Activated naive CD8-positive, alpha-beta T cell treated with anti-CD3 and anti-CD28 coated beads, Interleukin-2, amount 50 U/mL, for 24 hours (primary cell): ENCODE data around the gene C2orf66.

ENCODE experiments used
- ATAC-seq: fragments of 150-1000 bp; cut with Tn5 transposase; one replicate; pipeline ENCODE4 v1.10.0; 2021
- DNase-seq: peaks from one replicate; pipeline ENCODE4 v3.0.0; 2021
- H3K27ac Mint-ChIP-seq: one replicate; pipeline ENCODE4 v1.8.0; 2021; ENCODE audit warnings: mild to moderate bottlenecking, mixed read lengths
- H3K27me3 Mint-ChIP-seq: one replicate; pipeline ENCODE4 v1.8.0; 2021; ENCODE audit warnings: mixed read lengths
- H3K36me3 Mint-ChIP-seq: one replicate; pipeline ENCODE4 v1.8.0; 2021; ENCODE audit warnings: low read depth, mixed read lengths
- H3K4me1 Mint-ChIP-seq: one replicate; pipeline ENCODE4 v1.8.0; 2021; ENCODE audit warnings: mixed read lengths
- H3K4me3 Mint-ChIP-seq: one replicate; pipeline ENCODE4 v1.8.0; 2021; ENCODE audit warnings: mild to moderate bottlenecking, moderate library complexity, mixed read lengths
- H3K9me3 Mint-ChIP-seq: one replicate; pipeline ENCODE4 v1.8.0; 2021; ENCODE audit warnings: mixed read lengths

C2orf66 gene

GRCh38 chr2:196809260-196809659 is at the start of gene C2orf66:
TSS of gene C2orf66 (minus strand) at chr2:196809355. CDS start at chr2:196809336, 19 bp downstream.
- no peak for ATAC-seq
- peaks cover 26% of the 10 kb centered on the region for H3K27me3 Mint-ChIP-seq

DNA sequence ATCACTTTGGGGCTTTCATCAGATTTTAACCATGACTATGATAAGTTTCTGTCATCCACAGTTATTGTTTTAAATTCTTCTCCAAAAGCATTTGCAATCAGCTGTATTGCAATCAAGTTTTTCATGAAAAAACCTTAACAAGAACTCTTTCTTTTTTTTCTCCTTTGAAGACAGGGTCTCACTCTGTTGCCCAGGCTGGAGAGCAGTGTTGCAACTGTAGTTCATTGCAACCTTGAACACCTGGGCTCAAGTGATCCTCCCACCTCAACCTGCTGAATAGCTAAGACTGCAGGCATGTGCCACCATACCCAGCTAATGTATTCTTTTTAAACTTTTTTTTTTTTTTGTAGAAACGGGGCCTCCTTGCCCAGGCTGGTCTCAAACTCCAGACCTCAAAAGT is 45.5 kb upstream of the C2orf66 start:
- Mint-ChIP-seq H3K27me3 (no peaks in the 10 kb centered on the region), H3K36me3 (peaks cover 25% of the 10 kb centered on the region), H3K9me3 (peaks cover 11% of the 10 kb centered on the region), H3K4me1 (no peaks in the 10 kb centered on the region), H3K27ac (no peak overlapping the region), H3K4me3 (no peak overlapping the region)
- ATAC-seq (no peak), DNase-seq (no peak)

More at GRCh38 chr2:196809260-196809659, at the start of gene C2orf66:
- peaks cover 3% of the 10 kb centered on the region for H3K9me3 Mint-ChIP-seq
- no peak within 1 kb of the TSS for H3K4me3 Mint-ChIP-seq
- H3K27ac Mint-ChIP-seq: no peak within 1 kb of the TSS
- H3K36me3 Mint-ChIP-seq: no peaks in the 10 kb centered on the region
- no peaks in the 10 kb centered on the region for H3K4me1 Mint-ChIP-seq
- DNase-seq: no peak

GRCh38 chr2:196853301-196854087 is 44.3 kb upstream of the C2orf66 start:
- Mint-ChIP-seq H3K36me3 (peaks cover 15% of the 10 kb centered on the region), H3K27ac (no peak overlapping the region), H3K27me3 (no peaks in the 10 kb centered on the region), H3K9me3 (peaks cover 3% of the 10 kb centered on the region), H3K4me1 (no peaks in the 10 kb centered on the region), H3K4me3 (no peak overlapping the region)
- DNase-seq (no peak), ATAC-seq (no peak)

DNA sequence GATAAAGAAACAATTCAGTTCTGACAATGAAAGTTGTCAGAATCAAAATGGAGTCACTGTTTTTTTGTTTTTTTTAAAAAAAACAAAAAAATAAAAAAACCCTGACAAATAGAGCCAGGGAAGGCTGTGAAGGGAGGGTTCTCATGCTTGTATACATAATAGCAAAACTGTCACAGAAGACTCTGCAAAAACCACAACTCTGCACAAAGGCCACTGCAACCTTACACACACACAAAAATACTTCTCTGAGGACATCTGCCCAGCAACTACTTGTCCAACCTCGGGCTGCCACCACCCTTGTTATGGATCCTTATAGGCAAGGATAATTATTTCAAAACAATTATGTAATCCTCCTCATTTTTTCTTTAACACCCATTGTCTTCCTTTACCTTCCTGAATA is 41.9 kb upstream of the C2orf66 start:
- no peak for ATAC-seq
- H3K36me3 Mint-ChIP-seq: peaks cover 15% of the 10 kb centered on the region
- H3K9me3 Mint-ChIP-seq: no peaks in the 10 kb centered on the region
- H3K27me3 Mint-ChIP-seq: no peaks in the 10 kb centered on the region
- no peaks in the 10 kb centered on the region for H3K4me1 Mint-ChIP-seq
- H3K27ac Mint-ChIP-seq: no peak overlapping the region
- H3K4me3 Mint-ChIP-seq: no peak overlapping the region
- no peak for DNase-seq

GRCh38 chr2:196849895-196850294 is 40.7 kb upstream of the C2orf66 start:
- DNase-seq (no peak), ATAC-seq (no peak)
- Mint-ChIP-seq H3K9me3 (no peaks in the 10 kb centered on the region), H3K4me1 (no peaks in the 10 kb centered on the region), H3K27ac (no peak overlapping the region), H3K27me3 (no peaks in the 10 kb centered on the region), H3K36me3 (peaks cover 15% of the 10 kb centered on the region), H3K4me3 (no peak overlapping the region)

GRCh38 chr2:196846295-196846694 is 37.1 kb upstream of the C2orf66 start:
- ATAC-seq (no peak), DNase-seq (no peak)
- Mint-ChIP-seq H3K27ac (no peak overlapping the region), H3K9me3 (no peaks in the 10 kb centered on the region), H3K36me3 (peaks cover 19% of the 10 kb centered on the region), H3K4me3 (no peak overlapping the region), H3K4me1 (no peaks in the 10 kb centered on the region), H3K27me3 (no peaks in the 10 kb centered on the region)

GRCh38 chr2:196845371-196845770 is 36.2 kb upstream of the C2orf66 start:
- Mint-ChIP-seq H3K27ac (no peak overlapping the region), H3K36me3 (peaks cover 24% of the 10 kb centered on the region), H3K4me1 (no peaks in the 10 kb centered on the region), H3K27me3 (no peaks in the 10 kb centered on the region), H3K4me3 (no peak overlapping the region), H3K9me3 (no peaks in the 10 kb centered on the region)
- ATAC-seq (no peak), DNase-seq (no peak)

DNA sequence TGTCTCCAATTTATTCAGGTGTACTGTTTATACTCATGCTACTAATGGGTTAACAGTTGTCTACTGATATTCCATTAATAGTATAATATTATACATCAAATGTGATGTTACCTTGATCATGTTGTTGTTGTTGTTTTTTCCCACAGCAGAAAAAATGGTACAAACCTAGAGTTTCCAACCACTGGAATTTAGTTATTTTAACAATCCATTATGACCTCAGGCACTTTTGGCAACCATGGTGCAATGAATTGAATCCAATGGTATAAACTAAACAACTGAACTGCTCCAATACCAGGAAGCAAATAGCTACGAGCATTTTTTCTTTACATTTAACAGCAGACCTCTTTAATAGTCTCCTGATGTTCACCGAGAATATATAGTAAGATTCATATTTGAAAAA is 31.0 kb upstream of the C2orf66 start:
- Mint-ChIP-seq H3K36me3 (peaks cover 19% of the 10 kb centered on the region), H3K9me3 (no peaks in the 10 kb centered on the region), H3K27me3 (no peaks in the 10 kb centered on the region), H3K27ac (no peak overlapping the region), H3K4me1 (no peaks in the 10 kb centered on the region), H3K4me3 (no peak overlapping the region)
- ATAC-seq (no peak), DNase-seq (no peak)

DNA sequence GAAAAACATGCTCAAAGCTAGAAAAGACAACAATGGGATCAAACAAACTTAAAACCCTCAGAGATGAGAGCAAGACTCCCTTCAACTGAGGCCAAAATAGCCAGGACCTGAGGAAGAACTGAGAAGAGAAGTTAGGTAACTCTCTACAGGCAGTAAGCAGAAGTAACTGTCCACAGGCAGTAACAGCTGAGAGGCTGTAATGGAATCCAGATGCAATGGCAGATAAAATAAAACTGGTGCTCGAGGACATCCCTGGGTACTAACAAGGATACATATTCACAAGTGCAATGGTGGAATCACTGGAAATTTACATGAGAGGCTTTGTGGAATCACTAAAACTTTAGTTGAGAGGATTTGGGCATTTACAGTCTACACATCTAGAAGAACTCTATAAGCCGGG is 30.4 kb upstream of the C2orf66 start:
- no peak for ATAC-seq
- H3K27ac Mint-ChIP-seq: no peak overlapping the region
- no peak overlapping the region for H3K4me3 Mint-ChIP-seq
- no peak for DNase-seq
- H3K4me1 Mint-ChIP-seq: no peaks in the 10 kb centered on the region
- peaks cover 19% of the 10 kb centered on the region for H3K36me3 Mint-ChIP-seq
- H3K9me3 Mint-ChIP-seq: no peaks in the 10 kb centered on the region
- H3K27me3 Mint-ChIP-seq: no peaks in the 10 kb centered on the region

DNA sequence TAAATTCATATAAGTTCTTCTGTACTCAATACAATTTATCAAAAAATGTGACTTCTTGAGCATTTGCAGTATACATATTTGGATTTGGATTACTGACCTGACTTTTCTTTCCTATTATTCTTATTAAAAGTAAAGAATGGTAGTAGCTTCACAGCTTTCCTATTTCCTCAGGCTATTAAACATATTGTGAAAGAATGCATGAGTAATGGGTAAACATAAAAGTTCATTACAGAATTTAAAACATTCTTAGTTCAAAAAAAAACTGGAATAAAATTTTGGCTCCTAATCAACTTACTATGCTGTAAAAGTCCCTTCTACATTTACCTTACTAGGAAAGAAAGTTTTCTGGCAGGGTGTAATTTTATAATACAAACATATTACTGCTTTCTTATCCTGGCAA is 27.3 kb upstream of the C2orf66 start:
- DNase-seq: no peak

DNA sequence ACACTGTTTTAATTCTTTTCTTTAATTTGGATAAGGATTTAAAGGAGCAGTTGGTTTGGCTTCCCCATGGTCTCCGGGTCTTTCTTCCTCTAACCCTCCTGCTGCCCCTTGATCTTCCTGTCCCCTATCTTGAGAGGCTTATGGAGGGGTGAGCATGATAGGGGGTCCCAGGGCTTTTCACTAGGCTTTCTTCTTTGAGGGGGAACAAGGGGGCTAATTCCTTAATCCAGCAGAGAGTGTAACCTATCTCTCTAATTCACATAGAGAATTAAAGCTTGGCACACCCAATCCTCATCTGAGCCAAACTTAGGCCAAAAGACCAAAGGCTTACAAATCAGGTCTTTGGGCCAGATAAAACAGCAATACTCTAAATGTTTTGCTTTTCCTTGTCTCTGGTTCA is 21.5 kb upstream of the C2orf66 start:
- H3K4me1 Mint-ChIP-seq: peaks cover 4% of the 10 kb centered on the region
- DNase-seq (no peak), ATAC-seq (no peak)
- H3K27me3 Mint-ChIP-seq: peaks cover 2% of the 10 kb centered on the region
- peaks cover 2% of the 10 kb centered on the region for H3K36me3 Mint-ChIP-seq
- no peak overlapping the region for H3K27ac Mint-ChIP-seq
- H3K9me3 Mint-ChIP-seq: no peaks in the 10 kb centered on the region
- no peak overlapping the region for H3K4me3 Mint-ChIP-seq

More for the DNA sequence above, 27.3 kb upstream of the C2orf66 start:
- H3K27me3 Mint-ChIP-seq: no peaks in the 10 kb centered on the region
- no peak overlapping the region for H3K4me3 Mint-ChIP-seq
- H3K36me3 Mint-ChIP-seq: peaks cover 16% of the 10 kb centered on the region
- H3K4me1 Mint-ChIP-seq: no peaks in the 10 kb centered on the region
- ATAC-seq: no peak
- no peak overlapping the region for H3K27ac Mint-ChIP-seq
- H3K9me3 Mint-ChIP-seq: no peaks in the 10 kb centered on the region

- Mint-ChIP-seq H3K9me3 (no peaks in the 10 kb centered on the region), H3K4me3 (no peak overlapping the region), H3K4me1 (peaks cover 4% of the 10 kb centered on the region), H3K27me3 (peaks cover 2% of the 10 kb centered on the region), H3K36me3 (no peaks in the 10 kb centered on the region), H3K27ac (no peak overlapping the region)
- DNase-seq (no peak), ATAC-seq (peak; percentile 40)
These were observed 18.2 kb upstream of the C2orf66 start for GRCh38 chr2:196827356-196827755.

GRCh38 chr2:196823750-196824522 is 14.8 kb upstream of the C2orf66 start:
- DNase-seq: no peak
- ATAC-seq: no peak
- Mint-ChIP-seq H3K9me3 (peaks cover 7% of the 10 kb centered on the region), H3K36me3 (no peaks in the 10 kb centered on the region), H3K27ac (no peak overlapping the region), H3K4me1 (peaks cover 4% of the 10 kb centered on the region), H3K27me3 (peaks cover 11% of the 10 kb centered on the region), H3K4me3 (no peak overlapping the region)

DNA sequence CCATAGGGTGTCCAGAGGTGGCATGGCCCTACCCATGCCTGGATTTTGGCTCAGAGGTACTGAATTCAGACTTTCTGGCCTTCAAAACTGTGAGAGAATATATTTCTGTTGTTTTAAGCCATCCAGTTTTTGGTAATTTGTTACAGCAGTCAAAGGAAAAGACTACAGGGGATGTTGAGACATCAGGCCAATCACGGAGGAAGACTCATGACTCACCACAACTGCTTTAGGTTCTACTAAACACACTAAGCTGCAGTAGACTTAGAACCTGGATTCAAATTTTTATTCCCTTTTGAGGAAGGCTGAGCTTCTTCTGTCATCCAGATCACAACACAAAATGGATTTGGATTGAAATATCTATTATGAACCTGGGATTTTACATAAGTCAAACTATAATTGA is 12.0 kb upstream of the C2orf66 start:
- H3K9me3 Mint-ChIP-seq: peaks cover 13% of the 10 kb centered on the region
- no peak overlapping the region for H3K4me3 Mint-ChIP-seq
- no peaks in the 10 kb centered on the region for H3K36me3 Mint-ChIP-seq
- no peak overlapping the region for H3K27ac Mint-ChIP-seq
- H3K27me3 Mint-ChIP-seq: peaks cover 13% of the 10 kb centered on the region
- no peak for ATAC-seq
- DNase-seq: no peak
- no peaks in the 10 kb centered on the region for H3K4me1 Mint-ChIP-seq

DNA sequence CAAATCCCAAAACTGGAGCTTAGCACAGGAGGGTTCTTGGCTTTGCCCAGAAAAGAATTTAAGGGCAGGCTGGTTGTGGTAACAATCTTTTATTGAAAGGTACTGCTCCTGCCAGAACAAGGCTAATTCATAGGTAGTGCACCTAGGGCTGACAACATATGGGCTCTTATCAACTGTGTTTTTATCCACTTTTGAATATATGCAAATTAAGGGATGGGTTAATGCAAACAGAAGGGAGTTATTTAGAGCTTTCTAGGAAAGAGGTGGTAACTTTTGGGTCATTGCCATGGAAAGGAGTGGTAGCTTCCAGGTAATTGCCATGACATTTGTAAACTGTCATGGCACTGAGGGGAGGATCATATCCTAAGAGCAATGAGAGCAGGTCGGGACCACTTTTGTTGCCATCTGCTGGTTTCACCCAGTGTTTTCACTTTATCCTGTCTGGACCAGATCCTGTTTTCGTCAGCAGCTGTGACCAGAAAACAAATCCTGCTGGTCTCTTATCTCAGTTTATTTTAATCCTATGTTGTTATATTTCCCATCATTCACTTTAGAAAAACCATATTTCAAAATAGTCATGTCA is 981 bp downstream of the C2orf66 start:
- no peaks in the 10 kb centered on the region for H3K9me3 Mint-ChIP-seq
- H3K36me3 Mint-ChIP-seq: no peaks in the 10 kb centered on the region
- ATAC-seq: no peak
- peaks cover 25% of the 10 kb centered on the region for H3K27me3 Mint-ChIP-seq
- H3K4me1 Mint-ChIP-seq: no peaks in the 10 kb centered on the region
- H3K27ac Mint-ChIP-seq: no peak overlapping the region
- H3K4me3 Mint-ChIP-seq: no peak overlapping the region
- DNase-seq: no peak
